GM19455 (cell line): ENCODE results near the gene VSTM2A.

Source experiments
- ATAC-seq: cut with Tn5 transposase; IDR thresholded peaks from one replicate; pipeline ENCODE4 v1.9.1; 2021; ENCODE audit not compliant: unreplicated experiment

VSTM2A gene

GRCh38 chr7:54596747-54597146, 54.6 kb downstream of the VSTM2A start:
- ATAC-seq, result peak; percentile 93

- ATAC-seq, result no peak
These were observed 73.4 kb downstream of the VSTM2A start for GRCh38 chr7:54615537-54615936.
